ENCODE measurements around the gene PRPF6.

- TF ChIP-seq HMGXB4 (CRISPR knock-in tag; IDR thresholded peaks at IDR 0.05; ENCODE audit: borderline replicate concordance) = no peak
- TF ChIP-seq POLR2A (IDR thresholded peaks at IDR 0.05; ENCODE audit: low read length) = no peak
- TF ChIP-seq CTCF (IDR thresholded peaks at IDR 0.05) = no peak
- no peak for TF ChIP-seq CHD4 (IDR thresholded peaks at IDR 0.05; ENCODE audit: borderline replicate concordance)
- TF ChIP-seq POLR2AphosphoS2 (conservative IDR thresholded peaks at IDR 0.05; ENCODE audit: low read length) = no peak
- TF ChIP-seq MAFK (IDR thresholded peaks at IDR 0.05; ENCODE audit: partially characterized antibody) = no peak
- no peak for TF ChIP-seq REST (IDR thresholded peaks at IDR 0.05)
- TF ChIP-seq KDM1A (IDR thresholded peaks at IDR 0.05; ENCODE audit: low read depth) = no peak
- no peak for TF ChIP-seq JUNB (IDR thresholded peaks at IDR 0.05)
These were observed 56.2 kb downstream of the PRPF6 start for GRCh38 chr20:64037199-64037497.
